Measurements from ENCODE around the gene CD58. TPM values are rescaled to one million over a fixed set of nuclear protein-coding genes. Genes with fewer than 3 reads are reported as not detected.

Gene CD58
- total RNA-seq, 1 donor from 2014 or later, result 11.0 TPM

DNA sequence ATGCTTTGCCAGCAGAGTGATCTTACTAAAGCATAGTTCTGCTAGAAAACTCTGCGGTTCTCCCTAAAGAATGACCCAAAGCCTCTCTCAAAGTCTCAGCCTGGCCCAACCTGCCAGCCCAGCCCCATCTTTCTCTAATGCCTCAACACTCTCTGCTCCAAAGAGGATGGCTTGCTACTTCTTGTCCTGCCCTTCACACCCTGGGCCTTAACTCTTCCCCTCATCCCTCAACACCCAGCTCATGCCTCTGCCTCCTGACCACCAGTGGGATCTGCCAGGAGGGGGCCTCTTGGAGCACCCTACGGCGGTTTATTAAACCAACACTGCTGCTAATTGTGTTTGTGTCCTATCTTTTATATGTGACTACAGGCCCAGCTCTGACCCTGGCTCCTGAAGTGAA lies 52.4 kb downstream of the CD58 start:
- Mint-ChIP-seq H3K36me3 (ENCODE audit: unreplicated experiment) (peaks cover 3% of the 10 kb centered on the region), H3K27ac (ENCODE audit: unreplicated experiment) (no peak overlapping the region), H3K9me3 (ENCODE audit: unreplicated experiment) (no peaks in the 10 kb centered on the region), H3K27me3 (ENCODE audit: unreplicated experiment) (no peaks in the 10 kb centered on the region), H3K4me3 (ENCODE audit: unreplicated experiment) (no peak overlapping the region), H3K4me1 (ENCODE audit: unreplicated experiment) (peaks cover 11% of the 10 kb centered on the region)
- DNase-seq (ENCODE audit: extremely low spot score, unreplicated experiment), result no peak
- TF ChIP-seq, protein P1, sequence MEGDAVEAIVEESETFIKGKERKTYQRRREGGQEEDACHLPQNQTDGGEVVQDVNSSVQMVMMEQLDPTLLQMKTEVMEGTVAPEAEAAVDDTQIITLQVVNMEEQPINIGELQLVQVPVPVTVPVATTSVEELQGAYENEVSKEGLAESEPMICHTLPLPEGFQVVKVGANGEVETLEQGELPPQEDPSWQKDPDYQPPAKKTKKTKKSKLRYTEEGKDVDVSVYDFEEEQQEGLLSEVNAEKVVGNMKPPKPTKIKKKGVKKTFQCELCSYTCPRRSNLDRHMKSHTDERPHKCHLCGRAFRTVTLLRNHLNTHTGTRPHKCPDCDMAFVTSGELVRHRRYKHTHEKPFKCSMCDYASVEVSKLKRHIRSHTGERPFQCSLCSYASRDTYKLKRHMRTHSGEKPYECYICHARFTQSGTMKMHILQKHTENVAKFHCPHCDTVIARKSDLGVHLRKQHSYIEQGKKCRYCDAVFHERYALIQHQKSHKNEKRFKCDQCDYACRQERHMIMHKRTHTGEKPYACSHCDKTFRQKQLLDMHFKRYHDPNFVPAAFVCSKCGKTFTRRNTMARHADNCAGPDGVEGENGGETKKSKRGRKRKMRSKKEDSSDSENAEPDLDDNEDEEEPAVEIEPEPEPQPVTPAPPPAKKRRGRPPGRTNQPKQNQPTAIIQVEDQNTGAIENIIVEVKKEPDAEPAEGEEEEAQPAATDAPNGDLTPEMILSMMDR (IDR thresholded peaks at IDR 0.05), result no peak

DNA sequence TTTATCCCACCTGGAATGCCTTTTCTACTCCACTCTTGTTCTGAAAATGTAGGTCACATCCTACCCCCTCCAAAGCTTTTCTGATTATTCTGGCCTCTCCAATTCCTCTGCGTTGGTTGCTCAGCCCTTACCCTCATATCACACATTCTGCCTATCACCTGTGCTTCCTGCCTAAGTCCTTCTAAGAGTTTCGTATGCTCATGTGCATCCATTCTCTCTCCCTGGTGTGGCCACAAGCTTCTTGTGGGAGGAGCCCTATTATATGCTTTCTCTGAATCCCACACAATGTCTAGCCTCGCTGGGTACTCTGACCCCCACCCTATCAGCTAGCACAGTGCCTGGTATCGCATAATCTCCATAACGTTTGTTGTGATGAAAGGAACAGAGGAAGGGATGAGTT lies 54.2 kb downstream of the CD58 start:
- TF ChIP-seq, protein P1 (IDR thresholded peaks at IDR 0.05), result no peak
- no peaks in the 10 kb centered on the region for H3K9me3 Mint-ChIP-seq (ENCODE audit: unreplicated experiment)
- no peak for DNase-seq (ENCODE audit: extremely low spot score, unreplicated experiment)
- H3K36me3 Mint-ChIP-seq (ENCODE audit: unreplicated experiment), result peaks cover 3% of the 10 kb centered on the region
- H3K4me1 Mint-ChIP-seq (ENCODE audit: unreplicated experiment), result peaks cover 12% of the 10 kb centered on the region
- H3K4me3 Mint-ChIP-seq (ENCODE audit: unreplicated experiment), result no peak overlapping the region
- H3K27me3 Mint-ChIP-seq (ENCODE audit: unreplicated experiment), result no peaks in the 10 kb centered on the region
- no peak overlapping the region for H3K27ac Mint-ChIP-seq (ENCODE audit: unreplicated experiment)

DNA sequence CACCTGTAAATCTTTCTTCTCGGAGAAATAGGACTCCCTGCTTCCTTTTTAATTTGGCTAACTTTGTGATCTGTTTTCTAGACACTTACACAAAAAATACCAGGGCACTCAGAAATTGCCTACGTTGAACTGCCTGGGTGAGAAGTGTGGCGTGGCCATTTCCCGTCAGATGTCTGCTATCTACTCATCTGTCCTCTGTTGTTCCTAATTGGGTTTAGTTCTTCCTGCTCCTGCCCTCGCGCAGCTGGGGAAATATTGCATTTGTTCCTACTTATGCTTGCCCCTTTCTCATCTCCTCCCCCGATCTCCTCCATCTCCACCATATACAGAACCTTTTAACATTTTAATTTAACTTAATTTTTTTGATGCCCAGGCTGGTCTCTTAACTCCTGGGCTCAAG lies 55.1 kb downstream of the CD58 start:
- Mint-ChIP-seq H3K36me3 (ENCODE audit: unreplicated experiment) (peaks cover 3% of the 10 kb centered on the region), H3K4me1 (ENCODE audit: unreplicated experiment) (peaks cover 8% of the 10 kb centered on the region), H3K4me3 (ENCODE audit: unreplicated experiment) (no peak overlapping the region), H3K9me3 (ENCODE audit: unreplicated experiment) (no peaks in the 10 kb centered on the region), H3K27me3 (ENCODE audit: unreplicated experiment) (no peaks in the 10 kb centered on the region), H3K27ac (ENCODE audit: unreplicated experiment) (no peak overlapping the region)
- no peak for DNase-seq (ENCODE audit: extremely low spot score, unreplicated experiment)
- TF ChIP-seq, protein P1 (IDR thresholded peaks at IDR 0.05), result no peak

DNA sequence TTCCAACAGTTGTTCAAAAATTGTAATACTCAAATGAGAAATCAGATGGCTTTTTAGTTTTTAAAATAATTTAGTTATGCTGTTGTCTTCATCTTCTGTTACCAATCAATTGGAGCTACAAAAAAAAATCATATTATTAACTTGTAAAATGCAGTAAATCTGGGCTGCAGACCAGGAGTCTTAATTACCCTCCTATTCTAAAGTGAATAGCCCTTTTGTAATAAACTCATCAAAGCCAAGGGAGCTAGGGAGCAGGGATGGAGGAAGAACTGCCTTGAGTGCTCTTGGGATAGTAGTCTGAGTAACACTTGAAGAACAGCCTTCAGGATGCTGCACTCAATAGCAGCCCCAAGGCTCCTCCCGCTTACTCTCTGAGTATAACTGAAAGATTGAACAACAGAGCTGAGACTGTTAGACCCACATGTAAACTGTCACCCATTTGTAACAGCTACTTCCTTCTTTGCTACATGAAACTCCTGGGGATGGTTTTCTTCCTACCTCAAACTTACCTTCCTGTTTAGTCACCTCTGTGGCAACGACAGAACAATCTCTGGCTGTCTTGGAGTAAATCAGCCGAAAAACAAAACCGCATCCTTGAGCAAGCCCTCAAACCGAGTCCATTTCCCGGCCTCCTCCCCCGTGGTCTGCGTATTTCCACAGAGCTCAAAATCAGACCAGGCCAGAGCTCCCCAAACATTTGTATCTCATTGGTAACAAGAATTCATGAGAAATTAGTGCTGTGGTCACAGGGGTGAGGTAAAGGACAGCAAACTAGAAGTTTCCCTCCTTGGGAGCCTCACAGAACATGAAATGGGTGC lies 55.9 kb downstream of the CD58 start:
- Mint-ChIP-seq H3K4me3 (ENCODE audit: unreplicated experiment) (no peak overlapping the region), H3K36me3 (ENCODE audit: unreplicated experiment) (peaks cover 3% of the 10 kb centered on the region)
- TF ChIP-seq, protein P1 (IDR thresholded peaks at IDR 0.05), result no peak

DNA sequence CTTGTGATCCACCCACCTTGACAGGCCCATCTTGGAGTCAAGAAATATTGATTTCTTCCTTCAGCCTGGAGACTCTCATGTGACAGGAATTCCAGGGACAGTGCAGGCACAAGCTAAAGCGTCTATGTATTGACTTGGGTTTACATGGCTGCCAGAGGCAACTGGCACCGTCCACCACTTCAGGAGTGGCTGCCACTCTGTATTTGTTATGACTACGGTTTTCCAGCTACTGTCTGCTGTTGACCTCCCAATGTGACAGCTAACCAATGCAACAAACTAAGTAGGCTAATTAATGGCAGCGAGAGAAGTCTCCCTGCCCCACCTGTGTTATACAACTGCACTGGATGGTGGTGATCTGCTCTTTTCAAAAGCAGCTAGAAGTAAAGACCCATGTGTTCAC lies 56.9 kb downstream of the CD58 start:
- TF ChIP-seq, protein P1 (IDR thresholded peaks at IDR 0.05), result no peak
- Mint-ChIP-seq H3K9me3 (ENCODE audit: unreplicated experiment) (no peaks in the 10 kb centered on the region), H3K27me3 (ENCODE audit: unreplicated experiment) (no peaks in the 10 kb centered on the region), H3K4me1 (ENCODE audit: unreplicated experiment) (peaks cover 18% of the 10 kb centered on the region), H3K27ac (ENCODE audit: unreplicated experiment) (no peak overlapping the region), H3K36me3 (ENCODE audit: unreplicated experiment) (peaks cover 3% of the 10 kb centered on the region), H3K4me3 (ENCODE audit: unreplicated experiment) (no peak overlapping the region)
- DNase-seq (ENCODE audit: extremely low spot score, unreplicated experiment), result no peak

More for the DNA sequence above, 55.9 kb downstream of the CD58 start:
- Mint-ChIP-seq H3K27me3 (ENCODE audit: unreplicated experiment) (no peaks in the 10 kb centered on the region), H3K9me3 (ENCODE audit: unreplicated experiment) (no peaks in the 10 kb centered on the region), H3K27ac (ENCODE audit: unreplicated experiment) (no peak overlapping the region), H3K4me1 (ENCODE audit: unreplicated experiment) (peaks cover 11% of the 10 kb centered on the region)
- DNase-seq (ENCODE audit: extremely low spot score, unreplicated experiment), result no peak
